LNCAP (cell line): Measurements from ENCODE around the gene CHCHD6.

Experiments used
- TF ChIP-seq, protein P1 (sequence below): fragments of 450-650 bp; IDR thresholded peaks from 2 replicates; pipeline ENCODE4 v1.5.1; 2017; ENCODE audit warnings: mild to moderate bottlenecking

CHCHD6 gene

DNA sequence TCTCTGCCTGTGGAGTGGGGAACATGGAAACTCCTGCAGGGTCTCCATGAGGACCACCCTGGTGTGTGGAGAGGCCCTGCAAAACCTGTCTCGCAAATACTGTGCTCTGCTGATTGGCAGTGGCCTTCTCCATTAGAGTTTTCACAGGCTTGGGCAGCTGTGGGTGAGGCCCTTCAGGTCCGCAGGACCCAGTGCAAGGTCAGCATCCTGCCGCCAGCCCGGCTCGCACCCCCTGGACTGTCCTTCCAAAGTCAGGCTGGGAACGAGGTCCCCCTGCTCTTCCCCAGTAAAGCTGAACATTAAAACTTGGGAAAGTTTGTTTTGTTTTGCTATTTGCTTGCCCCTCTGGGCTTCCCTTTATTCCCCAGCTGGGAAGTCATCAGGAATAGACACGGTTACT lies 193.9 kb downstream of the CHCHD6 start:
- TF ChIP-seq, protein P1, sequence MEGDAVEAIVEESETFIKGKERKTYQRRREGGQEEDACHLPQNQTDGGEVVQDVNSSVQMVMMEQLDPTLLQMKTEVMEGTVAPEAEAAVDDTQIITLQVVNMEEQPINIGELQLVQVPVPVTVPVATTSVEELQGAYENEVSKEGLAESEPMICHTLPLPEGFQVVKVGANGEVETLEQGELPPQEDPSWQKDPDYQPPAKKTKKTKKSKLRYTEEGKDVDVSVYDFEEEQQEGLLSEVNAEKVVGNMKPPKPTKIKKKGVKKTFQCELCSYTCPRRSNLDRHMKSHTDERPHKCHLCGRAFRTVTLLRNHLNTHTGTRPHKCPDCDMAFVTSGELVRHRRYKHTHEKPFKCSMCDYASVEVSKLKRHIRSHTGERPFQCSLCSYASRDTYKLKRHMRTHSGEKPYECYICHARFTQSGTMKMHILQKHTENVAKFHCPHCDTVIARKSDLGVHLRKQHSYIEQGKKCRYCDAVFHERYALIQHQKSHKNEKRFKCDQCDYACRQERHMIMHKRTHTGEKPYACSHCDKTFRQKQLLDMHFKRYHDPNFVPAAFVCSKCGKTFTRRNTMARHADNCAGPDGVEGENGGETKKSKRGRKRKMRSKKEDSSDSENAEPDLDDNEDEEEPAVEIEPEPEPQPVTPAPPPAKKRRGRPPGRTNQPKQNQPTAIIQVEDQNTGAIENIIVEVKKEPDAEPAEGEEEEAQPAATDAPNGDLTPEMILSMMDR, result no peak

DNA sequence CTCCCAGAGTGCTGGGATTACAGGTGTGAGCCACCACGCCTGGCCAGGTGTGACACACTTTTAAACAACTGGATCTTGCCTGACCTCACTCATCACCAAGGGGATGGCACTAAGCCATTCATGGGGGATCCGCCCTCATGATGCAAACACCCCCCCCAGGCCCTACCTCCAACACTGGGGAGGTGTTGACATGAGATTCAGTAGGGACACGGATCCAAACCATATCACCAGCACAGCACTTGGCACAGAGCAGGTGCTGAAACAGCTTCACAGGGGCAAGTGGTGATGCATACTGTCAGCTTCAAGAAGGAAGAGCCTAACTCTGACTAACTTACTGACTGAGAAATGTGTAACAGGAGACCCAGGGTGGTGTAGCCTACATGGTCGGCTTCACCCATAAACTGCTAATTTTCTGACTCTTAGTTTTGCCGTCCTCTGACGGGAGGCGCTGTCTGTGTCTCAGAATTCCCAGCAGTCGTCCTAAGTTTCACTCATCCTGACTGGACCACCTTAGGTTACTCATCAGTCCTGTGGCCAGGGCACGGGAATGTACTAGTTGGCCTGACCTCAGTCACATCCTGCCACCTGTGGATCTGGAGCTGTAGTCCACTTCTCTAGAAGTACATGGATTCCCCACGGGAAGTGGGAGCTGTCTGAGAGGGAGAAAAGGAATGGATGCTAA lies 197.0 kb downstream of the CHCHD6 start:
- TF ChIP-seq, protein P1, result no peak

DNA sequence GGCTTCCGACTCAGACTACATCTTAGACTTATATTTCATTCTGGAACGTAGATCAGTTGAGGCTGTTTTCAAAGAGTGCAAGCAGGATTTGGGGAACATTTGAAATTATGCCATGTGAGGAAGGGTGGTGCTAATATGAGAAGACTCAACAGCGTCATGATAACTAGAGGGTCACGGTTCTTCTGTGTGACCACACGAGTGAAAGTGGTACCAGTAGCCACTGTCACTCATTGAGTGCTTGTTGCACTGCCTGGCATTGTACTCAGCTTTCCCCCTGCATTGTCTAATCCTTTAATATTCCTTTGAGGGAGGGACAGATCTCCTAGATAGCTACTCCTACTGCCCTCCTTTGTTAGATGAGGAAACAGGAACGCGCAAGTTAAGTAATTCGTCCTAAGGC lies 197.6 kb downstream of the CHCHD6 start:
- TF ChIP-seq, protein P1, result no peak

DNA sequence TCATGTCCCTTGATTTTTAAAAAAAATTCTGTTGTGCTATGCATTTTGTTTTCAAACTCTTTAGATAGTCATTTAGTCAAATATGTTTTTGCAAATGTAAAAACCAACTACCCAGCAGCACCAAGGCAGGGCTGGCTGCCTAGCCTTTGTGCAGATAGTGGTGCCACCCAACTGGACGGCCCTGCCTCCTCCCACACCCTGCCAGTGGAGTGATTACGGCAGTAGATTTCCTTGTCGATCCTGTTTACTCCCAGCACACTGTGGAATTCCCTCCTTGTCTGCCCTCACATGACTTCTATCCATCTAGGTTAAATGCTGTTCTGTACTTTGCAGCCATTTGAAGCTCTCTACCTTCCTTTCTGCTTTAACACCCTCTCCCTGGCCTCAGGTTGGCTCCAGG lies 199.5 kb downstream of the CHCHD6 start:
- TF ChIP-seq, protein P1, result no peak

DNA sequence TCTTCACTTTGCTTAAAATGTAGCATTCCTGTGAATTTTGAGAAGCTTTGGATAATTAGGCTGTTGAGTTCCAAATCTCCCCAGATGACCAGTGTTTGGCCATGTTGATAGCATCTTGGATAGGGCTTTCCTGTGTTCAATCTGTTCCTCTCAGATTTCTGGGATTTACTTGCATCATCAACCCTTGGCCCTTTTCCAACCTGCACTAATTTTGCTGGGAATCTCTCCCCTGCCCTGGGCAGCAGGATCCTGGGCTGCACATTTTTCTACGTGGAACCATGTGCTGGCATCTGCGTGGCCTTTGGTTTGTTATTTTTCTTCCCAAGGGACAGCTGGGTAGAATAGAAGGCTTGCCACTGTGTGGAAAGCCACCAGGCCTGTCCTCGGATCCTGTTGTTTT lies 203.5 kb downstream of the CHCHD6 start:
- TF ChIP-seq, protein P1, result no peak

DNA sequence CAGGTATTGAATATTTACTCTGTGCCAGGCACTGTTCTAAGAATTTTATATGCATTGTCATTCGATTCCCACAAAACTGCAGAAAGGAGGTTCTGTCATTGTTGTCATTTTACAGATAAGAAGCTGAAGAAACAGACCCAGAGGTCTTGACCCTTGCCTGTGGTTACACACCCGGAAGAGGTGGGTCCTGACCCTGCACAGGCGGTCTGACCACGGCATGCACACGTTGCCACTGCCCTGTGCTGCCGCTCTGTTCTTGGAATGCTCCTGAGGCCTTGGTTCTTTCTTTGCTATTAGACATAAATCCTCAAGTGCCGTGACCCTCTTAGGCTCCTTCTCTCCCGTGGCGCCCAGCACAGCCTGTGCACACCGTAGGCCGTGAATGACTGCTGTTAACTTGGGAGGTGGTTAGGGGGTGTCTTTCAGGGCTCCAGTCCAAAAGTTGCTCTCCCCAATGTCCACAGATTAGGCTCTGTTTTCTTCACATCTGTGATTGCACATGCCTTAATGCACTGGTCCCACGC lies 204.8 kb downstream of the CHCHD6 start:
- TF ChIP-seq, protein P1, result no peak

DNA sequence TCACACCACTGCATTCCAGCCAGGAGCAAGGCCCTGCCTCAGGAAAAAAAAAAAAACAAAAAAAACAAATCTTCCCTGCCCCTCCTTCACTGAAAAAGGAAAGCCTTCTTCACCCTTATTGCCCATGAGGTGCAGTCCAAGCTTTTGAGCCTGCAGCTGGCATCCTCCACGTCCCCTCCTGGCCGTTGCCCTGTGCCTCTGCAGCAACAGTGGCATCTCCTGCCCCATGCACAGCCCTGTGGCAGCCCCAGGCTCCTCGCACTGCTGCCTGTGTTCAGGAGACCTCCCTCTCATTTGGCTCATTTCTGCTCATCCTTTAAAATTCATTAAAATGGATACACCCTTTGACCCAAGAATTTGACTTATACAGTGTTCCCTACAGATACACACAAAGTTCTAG lies 206.2 kb downstream of the CHCHD6 start:
- TF ChIP-seq, protein P1, result no peak
